ENCODE results near the gene EYS. TPM values are rescaled to one million over a fixed set of nuclear protein-coding genes. Genes with fewer than 3 reads are reported as not detected.

Gene EYS
- total RNA-seq, 1 donor from 2014 or later: not detected

- H3K9me3 ChIP-seq: no peaks in the 10 kb centered on the region
- H3K4me3 ChIP-seq: no peak overlapping the region
- H3K36me3 ChIP-seq: no peaks in the 10 kb centered on the region
- no peaks in the 10 kb centered on the region for H3K4me1 ChIP-seq
- H3K27ac ChIP-seq: no peak overlapping the region
- H3K27me3 ChIP-seq: no peaks in the 10 kb centered on the region
- DNase-seq (ENCODE audit: low spot score in 2 of 2): no peak
- TF ChIP-seq CTCF (IDR thresholded peaks at IDR 0.05): no peak
- intact Hi-C loops (cut with DNase I): no loop called here
Measured at GRCh38 chr6:65059568-65059967, 647.5 kb downstream of the EYS start.

GRCh38 chr6:65055545-65055944 is 651.5 kb downstream of the EYS start:
- intact Hi-C loops (cut with DNase I): no loop called here
- DNase-seq (ENCODE audit: low spot score in 2 of 2): no peak
- no peak overlapping the region for H3K4me3 ChIP-seq
- TF ChIP-seq CTCF (IDR thresholded peaks at IDR 0.05): no peak
- H3K27ac ChIP-seq: no peak overlapping the region
- H3K27me3 ChIP-seq: no peaks in the 10 kb centered on the region
- no peaks in the 10 kb centered on the region for H3K9me3 ChIP-seq
- H3K36me3 ChIP-seq: no peaks in the 10 kb centered on the region
- no peaks in the 10 kb centered on the region for H3K4me1 ChIP-seq

GRCh38 chr6:65052626-65053025 is 654.4 kb downstream of the EYS start:
- intact Hi-C loops (cut with DNase I): no loop called here
- Histone ChIP-seq H3K36me3 (no peaks in the 10 kb centered on the region), H3K4me3 (no peak overlapping the region), H3K9me3 (no peaks in the 10 kb centered on the region), H3K27ac (no peak overlapping the region), H3K27me3 (no peaks in the 10 kb centered on the region), H3K4me1 (no peaks in the 10 kb centered on the region)
- no peak for DNase-seq (ENCODE audit: low spot score in 2 of 2)
- TF ChIP-seq CTCF (IDR thresholded peaks at IDR 0.05): no peak

- Histone ChIP-seq H3K27ac (no peak overlapping the region), H3K4me1 (no peaks in the 10 kb centered on the region), H3K9me3 (no peaks in the 10 kb centered on the region), H3K36me3 (no peaks in the 10 kb centered on the region), H3K4me3 (no peak overlapping the region), H3K27me3 (no peaks in the 10 kb centered on the region)
- intact Hi-C loops (cut with DNase I): no loop called here
- no peak for DNase-seq (ENCODE audit: low spot score in 2 of 2)
- TF ChIP-seq CTCF (IDR thresholded peaks at IDR 0.05): no peak
Measured at GRCh38 chr6:65045801-65046200, 661.2 kb downstream of the EYS start.

GRCh38 chr6:65014006-65014405 is 693.0 kb downstream of the EYS start:
- Histone ChIP-seq H3K27me3 (no peaks in the 10 kb centered on the region), H3K4me3 (no peak overlapping the region), H3K9me3 (no peaks in the 10 kb centered on the region), H3K36me3 (no peaks in the 10 kb centered on the region), H3K27ac (no peak overlapping the region), H3K4me1 (no peaks in the 10 kb centered on the region)
- intact Hi-C loops (cut with DNase I): no loop called here
- DNase-seq (ENCODE audit: low spot score in 2 of 2): no peak
- TF ChIP-seq CTCF (IDR thresholded peaks at IDR 0.05): no peak

GRCh38 chr6:65006788-65007187 is 700.2 kb downstream of the EYS start:
- intact Hi-C loops (cut with DNase I): no loop called here
- H3K9me3 ChIP-seq: no peaks in the 10 kb centered on the region
- no peaks in the 10 kb centered on the region for H3K4me1 ChIP-seq
- H3K4me3 ChIP-seq: no peak overlapping the region
- no peak for DNase-seq (ENCODE audit: low spot score in 2 of 2)
- H3K27ac ChIP-seq: no peak overlapping the region
- TF ChIP-seq CTCF (IDR thresholded peaks at IDR 0.05): no peak
- H3K36me3 ChIP-seq: no peaks in the 10 kb centered on the region
- no peaks in the 10 kb centered on the region for H3K27me3 ChIP-seq

All from ascending aorta (tissue), 2 donors.